Endothelial cell of umbilical vein (primary cell): ENCODE results near the gene SLC33A1. TPM values are rescaled to one million over a fixed set of nuclear protein-coding genes. Genes with fewer than 3 reads are reported as not detected.
A peak's percentile ranks its signal among the peaks of the same experiment; 100 is the strongest.

Source experiments
- BruUV-seq: library from RNA; stranded (reverse); fragments of 400-500 nt; replicated peaks from 2 replicates; lab custom pipeline; 2021; lab: Mats Ljungman, UMichigan
- CTCF ChIA-PET: fragments of 300-600, 350-600 bp; sonication (Branson Sonifier 250); formaldehyde crosslinking; loops from one replicate; lab custom pipeline; 2021; ENCODE audit warnings: antibody characterized with exemption, inconsistent platforms; lab: Charles Lee
- POLR2A ChIA-PET: fragments of 300-600, 350-600 bp; sonication (Branson Sonifier 250); formaldehyde crosslinking; loops from one replicate; lab custom pipeline; 2021; ENCODE audit warnings: antibody characterized with exemption, inconsistent platforms; lab: Charles Lee
- DNase-seq: peaks from one replicate; pipeline ENCODE4 v3.0.0-alpha.2; 2011; ENCODE audit warnings: low read depth, low spot score
- FAIRE-seq: peaks from 2 replicates; lab custom pipeline; 2011; peaks lifted over from hg19 to GRCh38; lab: Jason Lieb, UNC
- H2AFZ ChIP-seq: 2 replicates; pipeline ENCODE4 v1.6.0; 2012; ENCODE audit warnings: low read depth, low read length, control low read depth, inconsistent platforms
- H3K27ac ChIP-seq: 2 replicates; pipeline ENCODE4 v1.5.1; 2011; ENCODE audit warnings: low read depth, mild to moderate bottlenecking, control low read depth, low read length, moderate library complexity; ENCODE audit not compliant: insufficient read depth
- H3K27me3 ChIP-seq, 2 experiments: 2 replicates each; pipeline versions ENCODE4 v1.6.0 to v1.6.1; 2011; ENCODE audit warnings: low read length in 2 of 2, mixed read lengths in 1 of 2; ENCODE audit not compliant: control insufficient read depth in 2 of 2, insufficient read depth in 2 of 2
- H3K36me3 ChIP-seq, 2 experiments: 2 replicates in 1 of 2; 3 replicates in 1 of 2; pipeline ENCODE4 v1.5.1; 2011; ENCODE audit warnings: low read length in 2 of 2, mild to moderate bottlenecking in 1 of 2, moderate library complexity in 1 of 2; ENCODE audit not compliant: control insufficient read depth in 2 of 2, insufficient read depth in 2 of 2; ENCODE audit errors: extremely low read depth in 1 of 2
- H3K4me1 ChIP-seq: 3 replicates; pipeline ENCODE4 v1.5.1; 2011; ENCODE audit warnings: mild to moderate bottlenecking, low read length; ENCODE audit not compliant: control insufficient read depth, insufficient read depth; ENCODE audit errors: extremely low read depth
- H3K4me2 ChIP-seq: 2 replicates; pipeline ENCODE4 v1.6.1; 2011; ENCODE audit warnings: low read length, control low read depth, mixed read lengths; ENCODE audit not compliant: insufficient read depth
- H3K4me3 ChIP-seq, 3 experiments: fragments of 200-600 bp in 1 of 3; sonication (generic), shearing (Covaris generic) in 1 of 3; replicated peaks in 1 of 3; 2 replicates each; pipeline ENCODE4 v1.5.1; 2011 to 2016; ENCODE audit warnings: control low read depth in 3 of 3, low read length in 3 of 3, mild to moderate bottlenecking in 2 of 3, inconsistent platforms in 1 of 3, low read depth in 1 of 3, moderate library complexity in 1 of 3; ENCODE audit not compliant: insufficient read depth in 1 of 3
- H3K79me2 ChIP-seq: 2 replicates; pipeline ENCODE4 v1.6.0; 2012; ENCODE audit warnings: low read length, inconsistent platforms; ENCODE audit not compliant: control insufficient read depth, insufficient read depth
- H3K9ac ChIP-seq: replicated peaks from 2 replicates; pipeline ENCODE3; 2011; ENCODE audit warnings: low read length, control low read depth; ENCODE audit not compliant: insufficient read depth; ENCODE audit errors: extremely low read depth
- H3K9me1 ChIP-seq: replicated peaks from 3 replicates; pipeline ENCODE4 v1.6.0; 2011; ENCODE audit warnings: mild to moderate bottlenecking, low read length; ENCODE audit not compliant: control insufficient read depth, insufficient read depth; ENCODE audit errors: extremely low read depth
- H3K9me3 ChIP-seq: replicated peaks from 2 replicates; pipeline ENCODE4 v1.5.1; 2012; ENCODE audit warnings: low read length, inconsistent platforms; ENCODE audit not compliant: control insufficient read depth, insufficient read depth
- H4K20me1 ChIP-seq: replicated peaks from 2 replicates; pipeline ENCODE3; 2011; ENCODE audit warnings: mild to moderate bottlenecking, low read length; ENCODE audit not compliant: control insufficient read depth, insufficient read depth; ENCODE audit errors: extremely low read depth
- EZH2 ChIP-seq: IDR thresholded peaks from 2 replicates; pipeline ENCODE4 v1.6.1; 2012; ENCODE audit warnings: borderline replicate concordance, low read depth, mild to moderate bottlenecking, moderate library complexity, low read length, inconsistent platforms; ENCODE audit not compliant: severe bottlenecking
- FOS ChIP-seq: IDR thresholded peaks from 2 replicates; pipeline ENCODE4 v1.6.1; 2011; ENCODE audit warnings: mild to moderate bottlenecking, low read length, moderate library complexity, borderline replicate concordance; ENCODE audit not compliant: insufficient read depth
- GATA2 ChIP-seq: IDR thresholded peaks from 2 replicates; pipeline ENCODE4 v1.7.0; 2011; ENCODE audit warnings: low read depth, mild to moderate bottlenecking, moderate library complexity, mixed read lengths, low read length; ENCODE audit not compliant: insufficient read length, insufficient read depth
- JUN ChIP-seq: IDR thresholded peaks from 2 replicates; pipeline ENCODE4 v1.6.1; 2011; ENCODE audit warnings: borderline replicate concordance, low read depth; ENCODE audit not compliant: insufficient read length, insufficient read depth
- POLR2A ChIP-seq: IDR thresholded peaks from 2 replicates; pipeline ENCODE4 v1.6.1; 2012; ENCODE audit warnings: low read depth, mild to moderate bottlenecking, control low read depth, low read length
- POLR2AphosphoS5 ChIP-seq: IDR thresholded peaks from 2 replicates; pipeline ENCODE4 v1.6.1; 2012; ENCODE audit warnings: low read depth, mild to moderate bottlenecking, control low read depth, low read length, moderate library complexity; ENCODE audit not compliant: insufficient read depth
- dilution Hi-C: fragments of 300-500 bp; cut with MboI; formaldehyde crosslinking; loops from one replicate; pipeline ENCODE4 v1.15.0; 2019; ENCODE audit warnings: low sequenced_read_pairs; ENCODE audit not compliant: extremely low pct_ligation_motif_present
- intact Hi-C: fragments of 100-400 bp; cut with micrococcal nuclease; formaldehyde crosslinking; loops from one replicate; pipeline ENCODE4 v1.10.0; 2022
- polyA plus RNA-seq, 4 experiments: library from polyadenylated mRNA; depleted of rRNA in 3 of 4; stranded (reverse) in 3 of 4; unstranded in 1 of 4; fragments of >200 nt; gene quantifications; 2 replicates each; pipeline versions ENCODE4 v1.2.1 to v1.2.3, GENCODE V29; 2011 to 2012; ENCODE audit warnings: missing spikeins in 1 of 4
- total RNA-seq: library from RNA; stranded (reverse); gene quantifications from 2 replicates; pipeline ENCODE4 v1.2.3, GENCODE V29; 2021
- TF ChIP-seq, protein P1 (sequence below), 2 donors: IDR thresholded peaks; 1 replicate in 1 of 2; 2 replicates in 1 of 2; pipeline ENCODE4 v1.5.1; 2011; ENCODE audit warnings: low read length in 2 of 2, mild to moderate bottlenecking in 2 of 2, moderate library complexity in 2 of 2, control low read depth in 1 of 2, inconsistent platforms in 1 of 2, low read depth in 1 of 2; ENCODE audit not compliant: insufficient read depth in 1 of 2; ENCODE audit errors: extremely low read depth in 1 of 2
- TF ChIP-seq, protein P2 (sequence below): IDR thresholded peaks from 2 replicates; pipeline ENCODE4 v1.6.1; 2011; ENCODE audit not compliant: insufficient read depth, insufficient read length

SLC33A1 gene
- total and polyA plus RNA-seq, 2 donors (not counting 3 experiments of a cell fraction or from before 2014, with no cell fraction given), result 28.4 to 30.3 TPM

DNA sequence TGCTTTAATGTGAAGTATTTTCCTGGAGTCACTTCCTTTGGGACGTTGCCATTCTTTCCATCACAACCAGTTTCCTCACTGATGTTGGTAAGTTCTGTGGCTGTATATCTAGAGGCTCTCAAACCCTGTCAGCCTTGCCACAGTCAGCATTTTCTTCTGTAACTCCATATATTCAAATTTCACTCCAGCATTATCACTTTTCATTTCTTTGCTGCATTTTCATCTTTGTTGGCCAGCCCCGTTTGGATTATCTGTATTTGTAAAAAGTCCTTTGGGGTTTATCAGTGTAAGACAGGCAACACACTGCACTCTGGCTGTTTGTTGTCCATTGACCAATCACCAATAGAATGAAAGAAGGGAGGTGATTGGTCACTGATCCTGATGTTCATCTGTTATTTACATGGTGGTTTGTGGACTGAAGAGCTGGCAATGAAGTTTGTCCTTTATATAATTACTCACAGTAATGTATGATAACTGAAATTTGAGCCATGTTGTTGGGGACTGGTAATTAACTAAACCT is 36.5 kb upstream of the SLC33A1 start:
- H3K79me2 ChIP-seq, result peaks cover 69% of the 10 kb centered on the region
- POLR2A ChIA-PET, result interaction anchor here (0.6 kb wide), 1 partner anchor 11 kb away, joined by 4 read pairs; no protein-coding TSS in a partner anchor
- DNase-seq, result peak; percentile 85
- FAIRE-seq, result peak; percentile 84
- H3K4me1 ChIP-seq, result peaks cover 13% of the 10 kb centered on the region
- H3K4me3 ChIP-seq, result no peak overlapping the region
- no TSS peak for BruUV-seq
- no peak for TF ChIP-seq POLR2A
- TF ChIP-seq EZH2, result no peak
- no peak for TF ChIP-seq JUN
- no peak for TF ChIP-seq FOS
- TF ChIP-seq GATA2, result no peak
- TF ChIP-seq, protein P1, sequence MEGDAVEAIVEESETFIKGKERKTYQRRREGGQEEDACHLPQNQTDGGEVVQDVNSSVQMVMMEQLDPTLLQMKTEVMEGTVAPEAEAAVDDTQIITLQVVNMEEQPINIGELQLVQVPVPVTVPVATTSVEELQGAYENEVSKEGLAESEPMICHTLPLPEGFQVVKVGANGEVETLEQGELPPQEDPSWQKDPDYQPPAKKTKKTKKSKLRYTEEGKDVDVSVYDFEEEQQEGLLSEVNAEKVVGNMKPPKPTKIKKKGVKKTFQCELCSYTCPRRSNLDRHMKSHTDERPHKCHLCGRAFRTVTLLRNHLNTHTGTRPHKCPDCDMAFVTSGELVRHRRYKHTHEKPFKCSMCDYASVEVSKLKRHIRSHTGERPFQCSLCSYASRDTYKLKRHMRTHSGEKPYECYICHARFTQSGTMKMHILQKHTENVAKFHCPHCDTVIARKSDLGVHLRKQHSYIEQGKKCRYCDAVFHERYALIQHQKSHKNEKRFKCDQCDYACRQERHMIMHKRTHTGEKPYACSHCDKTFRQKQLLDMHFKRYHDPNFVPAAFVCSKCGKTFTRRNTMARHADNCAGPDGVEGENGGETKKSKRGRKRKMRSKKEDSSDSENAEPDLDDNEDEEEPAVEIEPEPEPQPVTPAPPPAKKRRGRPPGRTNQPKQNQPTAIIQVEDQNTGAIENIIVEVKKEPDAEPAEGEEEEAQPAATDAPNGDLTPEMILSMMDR (IDR thresholded peaks at IDR 0.05; ENCODE audit: extremely low read depth in 1 of 2, insufficient read depth in 1 of 2, low read depth in 1 of 2, low read length in 2 of 2), result no peak
- no peak for TF ChIP-seq POLR2AphosphoS5
- TF ChIP-seq, protein P2, sequence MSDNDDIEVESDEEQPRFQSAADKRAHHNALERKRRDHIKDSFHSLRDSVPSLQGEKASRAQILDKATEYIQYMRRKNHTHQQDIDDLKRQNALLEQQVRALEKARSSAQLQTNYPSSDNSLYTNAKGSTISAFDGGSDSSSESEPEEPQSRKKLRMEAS, result no peak
- H3K4me2 ChIP-seq, result peak overlapping the region; percentile 27
- H3K27ac ChIP-seq, result peak overlapping the region; percentile 12
- no peaks in the 10 kb centered on the region for H3K9me1 ChIP-seq
- intact Hi-C loops, result loop anchor here (1.0 to 5.0 kb wide), 3 partner anchors 19 to 83 kb away; partner anchors contain the start of genes C3orf33 and SLC33A1
- CTCF ChIA-PET, result interaction anchor here (1.2 to 1.8 kb wide), 2 partner anchors 85 to 260 kb away, joined by 3 to 11 read pairs; partner anchors contain the start of gene C3orf33
- H3K9ac ChIP-seq, result no peak overlapping the region
- peaks cover 0 to 5% of the 10 kb centered on the region in 2 experiments for H3K36me3 ChIP-seq
- no peaks in the 10 kb centered on the region for H3K9me3 ChIP-seq
- no peaks in the 10 kb centered on the region for H3K27me3 ChIP-seq
- H2AFZ ChIP-seq, result no peak overlapping the region
- H4K20me1 ChIP-seq, result peaks cover 2% of the 10 kb centered on the region
- dilution Hi-C loops, result no loop called here
